ENCODE measurements around the gene KDM2A.

The KDM2A gene

DNA sequence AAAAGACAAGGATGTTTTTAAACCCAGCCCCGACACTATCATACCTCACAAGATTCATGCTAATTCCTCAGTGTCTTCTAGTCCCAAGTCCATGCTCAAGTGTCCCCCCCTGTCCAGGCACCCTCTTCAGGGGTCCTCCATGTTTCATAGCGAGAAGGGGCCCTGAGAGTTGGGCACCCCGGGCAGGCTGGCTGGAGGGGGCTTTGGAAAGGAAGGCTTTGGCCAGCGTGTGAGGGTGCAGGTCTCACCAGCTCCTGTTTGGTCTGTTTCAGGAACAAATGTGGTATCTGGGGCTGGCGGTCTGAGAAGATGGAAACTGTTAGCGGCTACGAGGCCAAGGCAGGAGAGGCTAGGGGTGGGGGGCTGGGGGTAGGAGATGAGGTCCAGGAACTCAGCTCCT, 179.7 kb downstream of the KDM2A start:
- peaks cover 5% of the 10 kb centered on the region for H3K4me1 Mint-ChIP-seq
- H3K9me3 Mint-ChIP-seq: peaks cover 18% of the 10 kb centered on the region
- no peak overlapping the region for H3K4me3 Mint-ChIP-seq
- H3K27me3 Mint-ChIP-seq (ENCODE audit: low read depth): peaks cover 4% of the 10 kb centered on the region
- TF ChIP-seq CTCF (IDR thresholded peaks at IDR 0.05; ENCODE audit: unreplicated experiment in 3 of 3): no peak
- no peak overlapping the region for H3K27ac Mint-ChIP-seq
- peaks cover 51% of the 10 kb centered on the region for H3K36me3 Mint-ChIP-seq (ENCODE audit: low read depth)

GRCh38 chr11:67299471-67300191, 180.6 kb downstream of the KDM2A start:
- no peak overlapping the region for H3K4me3 Mint-ChIP-seq
- no peak for TF ChIP-seq CTCF (IDR thresholded peaks at IDR 0.05; ENCODE audit: unreplicated experiment in 3 of 3)
- no peak overlapping the region for H3K27ac Mint-ChIP-seq
- H3K9me3 Mint-ChIP-seq: peaks cover 18% of the 10 kb centered on the region
- peaks cover 5% of the 10 kb centered on the region for H3K4me1 Mint-ChIP-seq
- H3K36me3 Mint-ChIP-seq (ENCODE audit: low read depth): peaks cover 45% of the 10 kb centered on the region
- peaks cover 4% of the 10 kb centered on the region for H3K27me3 Mint-ChIP-seq (ENCODE audit: low read depth)

DNA sequence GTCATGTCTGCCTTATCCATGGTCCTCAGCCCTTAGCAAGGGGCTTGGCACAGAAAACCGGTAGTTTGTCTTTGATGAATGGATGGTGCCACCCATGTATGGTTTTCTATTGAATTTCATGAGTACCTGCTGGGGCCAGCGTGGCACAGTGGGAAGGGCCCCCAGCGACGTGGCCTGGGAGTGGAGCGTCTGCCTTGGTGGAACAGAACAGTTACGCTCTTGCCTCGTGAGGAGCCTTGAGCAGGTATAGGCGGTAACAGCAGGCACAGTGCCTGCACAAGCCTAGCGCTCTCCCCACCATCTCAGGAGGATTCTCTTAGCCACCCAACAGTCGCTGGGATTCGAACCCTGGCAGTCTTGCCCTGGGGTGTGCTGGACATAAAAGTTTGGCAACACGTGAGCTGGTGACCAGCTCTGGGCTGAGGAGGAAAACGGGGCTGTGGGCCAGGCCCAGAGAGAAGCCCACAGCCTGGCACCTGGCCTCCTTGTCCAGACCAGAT, 181.2 kb downstream of the KDM2A start:
- Mint-ChIP-seq H3K27ac (no peak overlapping the region), H3K4me3 (peak overlapping the region in 1 of 3 experiments; percentile 19), H3K9me3 (peaks cover 18% of the 10 kb centered on the region), H3K36me3 (ENCODE audit: low read depth) (peaks cover 38% of the 10 kb centered on the region), H3K27me3 (ENCODE audit: low read depth) (peaks cover 4% of the 10 kb centered on the region), H3K4me1 (peaks cover 5% of the 10 kb centered on the region)
- no peak for TF ChIP-seq CTCF (IDR thresholded peaks at IDR 0.05; ENCODE audit: unreplicated experiment in 3 of 3)

DNA sequence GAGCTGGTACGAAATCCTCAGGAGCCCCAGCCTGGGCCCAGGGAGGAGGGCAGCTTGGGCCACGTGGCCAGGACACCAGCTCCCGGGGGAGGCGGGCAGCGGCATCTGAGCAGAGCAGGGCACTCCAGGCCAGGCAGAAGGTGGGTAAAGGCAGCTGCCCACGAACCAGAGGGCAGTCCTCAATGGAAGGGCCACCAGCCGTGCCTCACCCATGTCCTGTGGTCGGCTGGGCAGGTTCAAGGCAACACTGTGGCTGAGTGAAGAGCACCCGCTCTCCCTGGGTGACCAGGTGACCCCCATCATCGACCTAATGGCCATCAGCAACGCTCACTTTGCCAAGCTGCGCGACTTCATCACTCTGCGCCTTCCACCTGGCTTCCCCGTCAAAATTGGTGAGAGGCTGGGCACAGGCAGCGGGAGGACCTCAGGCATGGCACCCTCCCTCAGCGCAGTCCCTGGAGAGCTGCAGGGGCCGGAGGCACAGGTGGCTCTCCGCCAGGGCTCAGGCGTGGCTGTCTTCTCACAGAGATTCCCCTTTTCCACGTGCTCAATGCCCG, 181.8 kb downstream of the KDM2A start:
- Mint-ChIP-seq H3K36me3 (ENCODE audit: low read depth) (peaks cover 33% of the 10 kb centered on the region), H3K4me1 (peaks cover 5% of the 10 kb centered on the region), H3K27ac (no peak overlapping the region), H3K4me3 (no peak overlapping the region), H3K9me3 (peaks cover 16% of the 10 kb centered on the region), H3K27me3 (ENCODE audit: low read depth) (peaks cover 4% of the 10 kb centered on the region)
- TF ChIP-seq CTCF (IDR thresholded peaks at IDR 0.05; ENCODE audit: unreplicated experiment in 3 of 3): no peak

DNA sequence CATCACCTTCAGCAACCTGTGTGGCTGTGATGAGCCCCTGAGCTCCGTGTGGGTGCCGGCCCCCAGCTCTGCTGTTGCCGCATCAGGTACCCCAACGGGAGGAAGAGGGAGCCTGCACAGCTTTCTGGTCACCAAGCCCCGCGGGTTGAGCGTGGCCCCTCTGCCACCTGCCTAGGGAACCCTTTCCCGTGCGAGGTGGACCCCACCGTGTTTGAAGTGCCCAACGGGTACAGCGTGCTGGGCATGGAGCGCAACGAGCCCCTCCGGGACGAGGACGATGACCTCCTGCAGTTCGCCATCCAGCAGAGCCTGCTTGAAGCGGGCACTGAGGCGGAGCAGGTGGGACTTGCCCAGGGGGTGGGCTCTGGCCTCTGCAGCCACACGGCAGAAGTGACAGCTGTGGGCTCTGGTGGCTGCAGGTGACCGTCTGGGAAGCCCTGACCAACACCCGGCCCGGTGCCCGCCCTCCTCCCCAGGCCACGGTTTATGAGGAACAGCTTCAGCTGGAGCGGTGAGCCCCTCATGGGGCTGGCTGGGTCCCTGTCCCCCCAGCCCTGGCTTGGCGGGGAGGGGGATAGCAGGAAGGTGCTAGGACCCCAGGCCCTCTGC, 182.4 kb downstream of the KDM2A start:
- Mint-ChIP-seq H3K36me3 (ENCODE audit: low read depth) (peaks cover 27% of the 10 kb centered on the region), H3K9me3 (peaks cover 11% of the 10 kb centered on the region), H3K4me3 (no peak overlapping the region), H3K27me3 (ENCODE audit: low read depth) (peaks cover 4% of the 10 kb centered on the region), H3K27ac (no peak overlapping the region), H3K4me1 (peaks cover 5% of the 10 kb centered on the region)
- no peak for TF ChIP-seq CTCF (IDR thresholded peaks at IDR 0.05; ENCODE audit: unreplicated experiment in 3 of 3)

Data from nephron (organoid).